Testis (tissue), 2 donors: Measurements from ENCODE around the gene ARAP2.

ENCODE experiments used
- POLR2A ChIP-seq: fragments of 450-650 bp; IDR thresholded peaks from one replicate; pipeline ENCODE4 v1.6.1; 2017; ENCODE audit warnings: antibody characterized with exemption, mild to moderate bottlenecking, moderate library complexity
- TF ChIP-seq, protein P1 (sequence below), 3 experiments: fragments of 450-650 bp in 2 of 3; fragments of 200-600 bp in 1 of 3; sonication (generic) in 1 of 3; IDR thresholded peaks; one replicate each; pipeline ENCODE4 v1.5.1; 2016 to 2019; ENCODE audit warnings: antibody characterized with exemption in 3 of 3, mild to moderate bottlenecking in 2 of 3, moderate library complexity in 1 of 3

GRCh38 chr4:36024901-36025660, 219.2 kb downstream of the ARAP2 start:
- TF ChIP-seq, protein P1, sequence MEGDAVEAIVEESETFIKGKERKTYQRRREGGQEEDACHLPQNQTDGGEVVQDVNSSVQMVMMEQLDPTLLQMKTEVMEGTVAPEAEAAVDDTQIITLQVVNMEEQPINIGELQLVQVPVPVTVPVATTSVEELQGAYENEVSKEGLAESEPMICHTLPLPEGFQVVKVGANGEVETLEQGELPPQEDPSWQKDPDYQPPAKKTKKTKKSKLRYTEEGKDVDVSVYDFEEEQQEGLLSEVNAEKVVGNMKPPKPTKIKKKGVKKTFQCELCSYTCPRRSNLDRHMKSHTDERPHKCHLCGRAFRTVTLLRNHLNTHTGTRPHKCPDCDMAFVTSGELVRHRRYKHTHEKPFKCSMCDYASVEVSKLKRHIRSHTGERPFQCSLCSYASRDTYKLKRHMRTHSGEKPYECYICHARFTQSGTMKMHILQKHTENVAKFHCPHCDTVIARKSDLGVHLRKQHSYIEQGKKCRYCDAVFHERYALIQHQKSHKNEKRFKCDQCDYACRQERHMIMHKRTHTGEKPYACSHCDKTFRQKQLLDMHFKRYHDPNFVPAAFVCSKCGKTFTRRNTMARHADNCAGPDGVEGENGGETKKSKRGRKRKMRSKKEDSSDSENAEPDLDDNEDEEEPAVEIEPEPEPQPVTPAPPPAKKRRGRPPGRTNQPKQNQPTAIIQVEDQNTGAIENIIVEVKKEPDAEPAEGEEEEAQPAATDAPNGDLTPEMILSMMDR (IDR thresholded peaks at IDR 0.05): no peak
- TF ChIP-seq POLR2A: no peak
